Measurements from ENCODE around the gene CHTF8.
"Not testable (repeated sequence)": the region's sequence is repeated elsewhere in the genome, so short reads cannot be mapped to it uniquely, and the experiment has no call there.

The CHTF8 gene

GRCh38 chr16:69132424-69133252, at the start of gene CHTF8, which contains the start of gene UTP4:
TSS of gene CHTF8 (minus strand) at chr16:69132588. CDS start at chr16:69121458, 11,130 bp downstream.
TSS of gene UTP4 (plus strand) at chr16:69132649. CDS start at chr16:69133460, 811 bp downstream.
- peak; percentile 68 for DNase-seq (ENCODE audit: low read depth, low spot score)

GRCh38 chr16:69180011-69180338, 47.6 kb upstream of the CHTF8 start:
- no peak for DNase-seq (ENCODE audit: low read depth, low spot score)

GRCh38 chr16:69179328-69180010, 47.1 kb upstream of the CHTF8 start:
- DNase-seq (ENCODE audit: low read depth, low spot score), result no peak

- no peak for DNase-seq (ENCODE audit: low read depth, low spot score)
These were observed 43.8 kb upstream of the CHTF8 start for GRCh38 chr16:69176033-69176800.

GRCh38 chr16:69171325-69172084, 39.1 kb upstream of the CHTF8 start:
- no peak for DNase-seq (ENCODE audit: low read depth, low spot score)

GRCh38 chr16:69169607-69170352, 37.4 kb upstream of the CHTF8 start:
- no peak for DNase-seq (ENCODE audit: low read depth, low spot score)

GRCh38 chr16:69169051-69169450, 36.7 kb upstream of the CHTF8 start:
- DNase-seq (ENCODE audit: low read depth, low spot score), result no peak

- no peak for DNase-seq (ENCODE audit: low read depth, low spot score)
These were observed 34.9 kb upstream of the CHTF8 start for GRCh38 chr16:69166946-69167930.

- peak; percentile 56 for DNase-seq (ENCODE audit: low read depth, low spot score)
These were observed 33.9 kb upstream of the CHTF8 start for GRCh38 chr16:69166221-69166833.

- no peak for DNase-seq (ENCODE audit: low read depth, low spot score)
These were observed 33.2 kb upstream of the CHTF8 start for GRCh38 chr16:69165584-69165983.

- DNase-seq (ENCODE audit: low read depth, low spot score), result no peak
These were observed 27.8 kb upstream of the CHTF8 start for GRCh38 chr16:69160192-69160591.

- no peak for DNase-seq (ENCODE audit: low read depth, low spot score)
These were observed 24.8 kb upstream of the CHTF8 start for GRCh38 chr16:69157196-69157595.

GRCh38 chr16:69150146-69150865, 17.9 kb upstream of the CHTF8 start:
- DNase-seq (ENCODE audit: low read depth, low spot score), result peak; percentile 6

- not testable (repeated sequence) for DNase-seq (ENCODE audit: low read depth, low spot score)
These were observed 17.2 kb upstream of the CHTF8 start for GRCh38 chr16:69149621-69150020.

GRCh38 chr16:69145658-69146057, 13.3 kb upstream of the CHTF8 start:
- no peak for DNase-seq (ENCODE audit: low read depth, low spot score)

GRCh38 chr16:69143116-69143515, 10.7 kb upstream of the CHTF8 start:
- DNase-seq (ENCODE audit: low read depth, low spot score), result no peak

- DNase-seq (ENCODE audit: low read depth, low spot score), result no peak
These were observed 9.5 kb upstream of the CHTF8 start for GRCh38 chr16:69141936-69142335.

GRCh38 chr16:69141014-69141413, 8.6 kb upstream of the CHTF8 start:
- no peak for DNase-seq (ENCODE audit: low read depth, low spot score)

Measured in activated naive CD8-positive, alpha-beta T cell treated with anti-CD3 and anti-CD28 coated beads, Interleukin-2, amount 50 U/mL, for 16 hours (primary cell).